Activated naive CD8-positive, alpha-beta T cell (primary cell): ENCODE results near the gene FOXP4.

Experiments
- H3K27ac Mint-ChIP-seq: one replicate; pipeline ENCODE4 v1.8.0; 2021; ENCODE audit warnings: mixed read lengths
- H3K27me3 Mint-ChIP-seq: one replicate; pipeline ENCODE4 v1.8.0; 2021; ENCODE audit warnings: mixed read lengths
- H3K36me3 Mint-ChIP-seq: one replicate; pipeline ENCODE4 v1.8.0; 2021; ENCODE audit warnings: mixed read lengths
- H3K4me1 Mint-ChIP-seq: one replicate; pipeline ENCODE4 v1.8.0; 2021; ENCODE audit warnings: low read depth, mixed read lengths
- H3K4me3 Mint-ChIP-seq: one replicate; pipeline ENCODE4 v1.8.0; 2021; ENCODE audit warnings: mild to moderate bottlenecking, mixed read lengths
- H3K9me3 Mint-ChIP-seq: one replicate; pipeline ENCODE4 v1.8.0; 2021; ENCODE audit warnings: low read depth, mixed read lengths

The FOXP4 gene

GRCh38 chr6:41638002-41638934 is 92.1 kb downstream of the FOXP4 start, which contains the start of gene MDFI:
TSS of gene MDFI (plus strand) at chr6:41638468. CDS start at chr6:41638750, 282 bp downstream.
- Mint-ChIP-seq H3K4me1 (peaks cover 16% of the 10 kb centered on the region), H3K27me3 (peaks cover 21% of the 10 kb centered on the region), H3K9me3 (no peaks in the 10 kb centered on the region), H3K27ac (no peak within 1 kb of the TSS), H3K36me3 (no peaks in the 10 kb centered on the region), H3K4me3 (peak within 1 kb of the TSS; percentile 83)

- H3K4me1 Mint-ChIP-seq = peaks cover 16% of the 10 kb centered on the region
- H3K27me3 Mint-ChIP-seq = peaks cover 21% of the 10 kb centered on the region
- H3K9me3 Mint-ChIP-seq = no peaks in the 10 kb centered on the region
- no peak overlapping the region for H3K27ac Mint-ChIP-seq
- H3K36me3 Mint-ChIP-seq = no peaks in the 10 kb centered on the region
- H3K4me3 Mint-ChIP-seq = peak overlapping the region; percentile 73
These were observed 93.0 kb downstream of the FOXP4 start for GRCh38 chr6:41638935-41639808.

- Mint-ChIP-seq H3K9me3 (no peaks in the 10 kb centered on the region), H3K36me3 (no peaks in the 10 kb centered on the region), H3K27me3 (peaks cover 21% of the 10 kb centered on the region), H3K27ac (no peak overlapping the region), H3K4me3 (peak overlapping the region; percentile 73), H3K4me1 (peaks cover 16% of the 10 kb centered on the region)
These were observed 93.7 kb downstream of the FOXP4 start for GRCh38 chr6:41639809-41640371.

GRCh38 chr6:41640426-41640825 is 94.2 kb downstream of the FOXP4 start:
- Mint-ChIP-seq H3K27me3 (peaks cover 21% of the 10 kb centered on the region), H3K4me3 (no peak overlapping the region), H3K36me3 (no peaks in the 10 kb centered on the region), H3K9me3 (no peaks in the 10 kb centered on the region), H3K27ac (no peak overlapping the region), H3K4me1 (peaks cover 16% of the 10 kb centered on the region)

- Mint-ChIP-seq H3K27ac (no peak overlapping the region), H3K4me3 (no peak overlapping the region), H3K9me3 (no peaks in the 10 kb centered on the region), H3K4me1 (peaks cover 16% of the 10 kb centered on the region), H3K36me3 (no peaks in the 10 kb centered on the region), H3K27me3 (peaks cover 22% of the 10 kb centered on the region)
These were observed 95.3 kb downstream of the FOXP4 start for GRCh38 chr6:41641352-41641925.

GRCh38 chr6:41642090-41642959 is 96.1 kb downstream of the FOXP4 start:
- Mint-ChIP-seq H3K4me1 (peaks cover 13% of the 10 kb centered on the region), H3K9me3 (no peaks in the 10 kb centered on the region), H3K27ac (no peak overlapping the region), H3K4me3 (no peak overlapping the region), H3K27me3 (peaks cover 19% of the 10 kb centered on the region), H3K36me3 (no peaks in the 10 kb centered on the region)

- Mint-ChIP-seq H3K9me3 (no peaks in the 10 kb centered on the region), H3K27me3 (peaks cover 14% of the 10 kb centered on the region), H3K27ac (no peak overlapping the region), H3K36me3 (no peaks in the 10 kb centered on the region), H3K4me1 (peaks cover 8% of the 10 kb centered on the region), H3K4me3 (no peak overlapping the region)
These were observed 97.0 kb downstream of the FOXP4 start for GRCh38 chr6:41642960-41643898.

- Mint-ChIP-seq H3K27ac (no peak overlapping the region), H3K27me3 (peaks cover 14% of the 10 kb centered on the region), H3K4me3 (no peak overlapping the region), H3K9me3 (no peaks in the 10 kb centered on the region), H3K36me3 (no peaks in the 10 kb centered on the region), H3K4me1 (peaks cover 7% of the 10 kb centered on the region)
These were observed 97.7 kb downstream of the FOXP4 start for GRCh38 chr6:41643899-41644269.

- Mint-ChIP-seq H3K9me3 (no peaks in the 10 kb centered on the region), H3K36me3 (no peaks in the 10 kb centered on the region), H3K27ac (no peak overlapping the region), H3K4me3 (no peak overlapping the region), H3K4me1 (peaks cover 4% of the 10 kb centered on the region), H3K27me3 (peaks cover 14% of the 10 kb centered on the region)
These were observed 98.2 kb downstream of the FOXP4 start for GRCh38 chr6:41644297-41644879.

- peaks cover 10% of the 10 kb centered on the region for H3K27me3 Mint-ChIP-seq
- no peaks in the 10 kb centered on the region for H3K36me3 Mint-ChIP-seq
- no peaks in the 10 kb centered on the region for H3K9me3 Mint-ChIP-seq
- no peaks in the 10 kb centered on the region for H3K4me1 Mint-ChIP-seq
- no peak overlapping the region for H3K27ac Mint-ChIP-seq
- H3K4me3 Mint-ChIP-seq = no peak overlapping the region
These were observed 98.9 kb downstream of the FOXP4 start for GRCh38 chr6:41645007-41645618.

GRCh38 chr6:41646026-41646795 is 100.0 kb downstream of the FOXP4 start:
- H3K9me3 Mint-ChIP-seq = no peaks in the 10 kb centered on the region
- no peaks in the 10 kb centered on the region for H3K36me3 Mint-ChIP-seq
- peaks cover 6% of the 10 kb centered on the region for H3K27me3 Mint-ChIP-seq
- no peaks in the 10 kb centered on the region for H3K4me1 Mint-ChIP-seq
- H3K27ac Mint-ChIP-seq = no peak overlapping the region
- H3K4me3 Mint-ChIP-seq = no peak overlapping the region

- peaks cover 5% of the 10 kb centered on the region for H3K27me3 Mint-ChIP-seq
- H3K27ac Mint-ChIP-seq = no peak overlapping the region
- H3K4me3 Mint-ChIP-seq = no peak overlapping the region
- H3K9me3 Mint-ChIP-seq = no peaks in the 10 kb centered on the region
- H3K36me3 Mint-ChIP-seq = no peaks in the 10 kb centered on the region
- H3K4me1 Mint-ChIP-seq = no peaks in the 10 kb centered on the region
These were observed 100.9 kb downstream of the FOXP4 start for GRCh38 chr6:41647061-41647511.
